MM.1S (cell line): ENCODE results near the gene ELN.

Experiments
- CTCF ChIP-seq: fragments of 300-600 bp; sonication (generic); IDR thresholded peaks from 2 replicates; pipeline ENCODE4 v1.5.1; 2016; ENCODE audit warnings: antibody characterized with exemption, low read length, mixed read lengths
- EZH2 ChIP-seq: fragments of 300-600 bp; sonication (generic); optimal IDR thresholded peaks from 2 replicates; pipeline ENCODE3; 2017; ENCODE audit warnings: low read depth, mild to moderate bottlenecking, antibody characterized with exemption, low read length, mixed read lengths
- EZH2phosphoT487 ChIP-seq: fragments of 300-600 bp; sonication (generic); IDR thresholded peaks from 2 replicates; pipeline ENCODE4 v1.6.1; 2018; ENCODE audit warnings: antibody characterized with exemption, low read length

- no peak for TF ChIP-seq CTCF
- TF ChIP-seq EZH2, result no peak
- TF ChIP-seq EZH2phosphoT487, result no peak
Observed at GRCh38 chr7:74059681-74060588, 32.0 kb downstream of the ELN start.
